AG09309 (cell line): ENCODE results near the gene SYT1.

Experiments used
- DNase-seq: peaks from one replicate; pipeline ENCODE4 v3.0.0-alpha.2; 2010; ENCODE audit warnings: low read depth
- H3K4me3 ChIP-seq: 2 replicates; pipeline ENCODE4 v1.5.1; 2011; ENCODE audit warnings: mild to moderate bottlenecking, low read depth, low read length, moderate library complexity; ENCODE audit not compliant: control insufficient read depth
- TF ChIP-seq, protein P1 (sequence below): IDR thresholded peaks from 2 replicates; pipeline ENCODE4 v1.5.1; 2011; ENCODE audit warnings: mild to moderate bottlenecking, low read depth, low read length, inconsistent platforms; ENCODE audit not compliant: insufficient read depth, control insufficient read depth; ENCODE audit errors: missing control alignments

Gene SYT1

GRCh38 chr12:79358716-79359300 lies 494.2 kb downstream of the SYT1 start:
- DNase-seq: no peak
- TF ChIP-seq, protein P1, sequence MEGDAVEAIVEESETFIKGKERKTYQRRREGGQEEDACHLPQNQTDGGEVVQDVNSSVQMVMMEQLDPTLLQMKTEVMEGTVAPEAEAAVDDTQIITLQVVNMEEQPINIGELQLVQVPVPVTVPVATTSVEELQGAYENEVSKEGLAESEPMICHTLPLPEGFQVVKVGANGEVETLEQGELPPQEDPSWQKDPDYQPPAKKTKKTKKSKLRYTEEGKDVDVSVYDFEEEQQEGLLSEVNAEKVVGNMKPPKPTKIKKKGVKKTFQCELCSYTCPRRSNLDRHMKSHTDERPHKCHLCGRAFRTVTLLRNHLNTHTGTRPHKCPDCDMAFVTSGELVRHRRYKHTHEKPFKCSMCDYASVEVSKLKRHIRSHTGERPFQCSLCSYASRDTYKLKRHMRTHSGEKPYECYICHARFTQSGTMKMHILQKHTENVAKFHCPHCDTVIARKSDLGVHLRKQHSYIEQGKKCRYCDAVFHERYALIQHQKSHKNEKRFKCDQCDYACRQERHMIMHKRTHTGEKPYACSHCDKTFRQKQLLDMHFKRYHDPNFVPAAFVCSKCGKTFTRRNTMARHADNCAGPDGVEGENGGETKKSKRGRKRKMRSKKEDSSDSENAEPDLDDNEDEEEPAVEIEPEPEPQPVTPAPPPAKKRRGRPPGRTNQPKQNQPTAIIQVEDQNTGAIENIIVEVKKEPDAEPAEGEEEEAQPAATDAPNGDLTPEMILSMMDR: no peak

DNA sequence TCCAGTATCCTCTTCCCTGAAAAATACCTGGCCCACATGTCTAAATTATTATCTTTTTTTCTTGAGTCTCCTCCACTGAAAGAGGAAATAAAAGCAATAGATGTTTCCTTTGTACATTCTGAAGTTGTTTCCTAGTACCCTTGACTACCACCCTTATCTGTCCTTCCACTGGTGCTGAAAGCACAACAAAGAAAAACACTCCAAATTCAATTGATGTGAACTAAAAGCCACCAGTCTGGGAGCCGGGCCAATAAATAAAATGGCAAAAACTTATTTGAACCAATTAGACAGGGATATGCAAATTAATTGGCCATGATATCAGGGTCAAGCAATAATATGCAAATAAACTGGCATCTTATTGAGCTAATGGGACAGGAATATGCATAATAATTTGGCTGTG lies 495.7 kb downstream of the SYT1 start:
- no peak overlapping the region for H3K4me3 ChIP-seq
- DNase-seq: no peak
- TF ChIP-seq, protein P1: no peak

More at GRCh38 chr12:79358716-79359300, 494.2 kb downstream of the SYT1 start:
- H3K4me3 ChIP-seq: no peak overlapping the region

DNA sequence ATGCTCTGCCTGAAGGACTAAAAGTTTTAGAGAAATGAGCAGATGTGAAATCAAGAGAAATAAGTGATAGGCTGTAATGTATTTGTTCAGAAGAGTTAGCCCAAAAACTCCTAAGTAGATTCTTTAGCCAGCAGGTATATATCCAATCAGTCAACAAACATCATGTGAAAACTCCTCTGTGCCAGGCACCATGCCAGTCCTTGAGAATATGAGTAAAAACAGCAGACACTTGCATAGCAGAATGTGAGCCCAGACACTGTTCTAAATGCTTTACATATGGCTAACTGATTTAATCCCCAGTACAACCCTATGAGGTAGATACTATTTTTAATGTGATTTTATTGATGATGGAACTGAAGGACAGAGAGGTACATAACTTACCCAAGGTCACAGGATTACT lies 496.4 kb downstream of the SYT1 start:
- H3K4me3 ChIP-seq: no peak overlapping the region
- TF ChIP-seq, protein P1: no peak
- no peak for DNase-seq

- TF ChIP-seq, protein P1: no peak
- no peak overlapping the region for H3K4me3 ChIP-seq
- no peak for DNase-seq
These were observed 499.6 kb downstream of the SYT1 start for GRCh38 chr12:79364197-79364596.

DNA sequence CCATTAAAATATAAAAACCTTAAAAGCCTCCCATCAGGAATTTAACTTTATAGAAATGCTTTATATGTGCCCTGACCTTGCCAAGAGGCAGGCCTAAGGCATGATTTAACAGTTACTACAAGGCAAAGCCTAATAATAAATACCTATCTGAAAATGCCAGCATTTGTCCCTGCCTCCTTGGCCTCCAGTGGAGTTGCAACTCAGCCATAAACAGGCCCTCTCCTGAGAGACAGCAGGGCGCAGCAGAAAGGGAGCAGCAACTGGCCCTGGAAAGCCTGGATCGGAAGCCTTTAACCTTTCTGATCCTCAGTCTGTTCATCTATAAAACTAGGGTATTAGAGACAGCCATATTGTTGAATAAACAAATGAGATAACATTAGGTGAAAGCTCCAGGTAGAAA lies 501.8 kb downstream of the SYT1 start:
- no peak overlapping the region for H3K4me3 ChIP-seq
- no peak for DNase-seq
- TF ChIP-seq, protein P1: no peak

GRCh38 chr12:79367032-79367589 lies 502.5 kb downstream of the SYT1 start:
- DNase-seq: no peak
- H3K4me3 ChIP-seq: no peak overlapping the region
- TF ChIP-seq, protein P1: no peak
